Measurements from ENCODE around the gene EFEMP1. TPM values are rescaled to one million over a fixed set of nuclear protein-coding genes. Genes with fewer than 3 reads are reported as not detected.

Gene EFEMP1
- total and polyA plus RNA-seq, 8 donors, result 101 to 346 (median 151) TPM

DNA sequence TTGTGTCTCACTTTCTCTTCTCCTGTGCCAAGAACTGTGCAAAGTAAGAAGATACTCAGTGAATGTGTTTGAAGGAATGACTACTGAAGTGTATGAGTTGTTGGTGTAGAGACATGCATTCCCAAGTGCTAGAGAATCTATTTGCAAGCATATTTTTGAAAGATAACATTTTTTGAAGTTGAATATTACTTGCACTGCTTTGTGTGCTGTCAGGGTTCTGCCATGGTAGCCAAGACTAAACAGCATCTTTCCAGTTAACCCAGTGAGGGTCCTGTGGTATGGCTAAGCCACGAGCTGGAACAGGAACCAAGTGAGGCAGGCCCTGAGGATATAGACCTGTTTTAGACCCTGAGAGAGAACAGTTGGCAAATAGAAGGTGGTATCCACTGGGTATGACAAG is 35.2 kb upstream of the EFEMP1 start:
- H3K27me3 ChIP-seq, result no peaks in the 10 kb centered on the region
- no peak overlapping the region for H3K4me3 ChIP-seq
- H3K4me1 ChIP-seq, result no peaks in the 10 kb centered on the region
- no peak for ATAC-seq
- no peaks in the 10 kb centered on the region for H3K36me3 ChIP-seq
- intact Hi-C loops (cut with DNase I), result no loop called here
- no peak for DNase-seq
- H3K27ac ChIP-seq, result peak overlapping the region; percentile 53 to 67
- H3K9me3 ChIP-seq, result no peaks in the 10 kb centered on the region
- TF ChIP-seq, protein P1, sequence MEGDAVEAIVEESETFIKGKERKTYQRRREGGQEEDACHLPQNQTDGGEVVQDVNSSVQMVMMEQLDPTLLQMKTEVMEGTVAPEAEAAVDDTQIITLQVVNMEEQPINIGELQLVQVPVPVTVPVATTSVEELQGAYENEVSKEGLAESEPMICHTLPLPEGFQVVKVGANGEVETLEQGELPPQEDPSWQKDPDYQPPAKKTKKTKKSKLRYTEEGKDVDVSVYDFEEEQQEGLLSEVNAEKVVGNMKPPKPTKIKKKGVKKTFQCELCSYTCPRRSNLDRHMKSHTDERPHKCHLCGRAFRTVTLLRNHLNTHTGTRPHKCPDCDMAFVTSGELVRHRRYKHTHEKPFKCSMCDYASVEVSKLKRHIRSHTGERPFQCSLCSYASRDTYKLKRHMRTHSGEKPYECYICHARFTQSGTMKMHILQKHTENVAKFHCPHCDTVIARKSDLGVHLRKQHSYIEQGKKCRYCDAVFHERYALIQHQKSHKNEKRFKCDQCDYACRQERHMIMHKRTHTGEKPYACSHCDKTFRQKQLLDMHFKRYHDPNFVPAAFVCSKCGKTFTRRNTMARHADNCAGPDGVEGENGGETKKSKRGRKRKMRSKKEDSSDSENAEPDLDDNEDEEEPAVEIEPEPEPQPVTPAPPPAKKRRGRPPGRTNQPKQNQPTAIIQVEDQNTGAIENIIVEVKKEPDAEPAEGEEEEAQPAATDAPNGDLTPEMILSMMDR (IDR thresholded peaks at IDR 0.05), result no peak

DNA sequence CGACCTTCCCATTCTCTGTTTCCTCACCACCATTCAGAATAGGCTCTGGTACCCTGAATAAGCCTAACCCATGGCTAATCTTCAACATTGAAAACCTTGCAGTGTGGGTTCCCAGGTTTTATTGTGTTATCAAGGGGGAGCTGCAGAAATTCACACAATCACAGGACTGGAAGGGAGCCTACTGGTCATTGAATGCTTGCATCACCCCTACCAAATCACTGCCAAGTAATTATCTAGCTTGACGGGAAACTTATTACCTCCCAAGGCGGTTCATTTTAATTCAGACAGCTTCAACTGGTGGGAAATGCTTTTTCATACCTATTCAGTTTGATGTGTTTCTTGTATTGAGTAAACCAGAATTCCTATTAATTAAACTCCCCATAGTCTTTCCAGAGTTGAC is 33.6 kb upstream of the EFEMP1 start:
- H3K27ac ChIP-seq, result no peak overlapping the region

DNA sequence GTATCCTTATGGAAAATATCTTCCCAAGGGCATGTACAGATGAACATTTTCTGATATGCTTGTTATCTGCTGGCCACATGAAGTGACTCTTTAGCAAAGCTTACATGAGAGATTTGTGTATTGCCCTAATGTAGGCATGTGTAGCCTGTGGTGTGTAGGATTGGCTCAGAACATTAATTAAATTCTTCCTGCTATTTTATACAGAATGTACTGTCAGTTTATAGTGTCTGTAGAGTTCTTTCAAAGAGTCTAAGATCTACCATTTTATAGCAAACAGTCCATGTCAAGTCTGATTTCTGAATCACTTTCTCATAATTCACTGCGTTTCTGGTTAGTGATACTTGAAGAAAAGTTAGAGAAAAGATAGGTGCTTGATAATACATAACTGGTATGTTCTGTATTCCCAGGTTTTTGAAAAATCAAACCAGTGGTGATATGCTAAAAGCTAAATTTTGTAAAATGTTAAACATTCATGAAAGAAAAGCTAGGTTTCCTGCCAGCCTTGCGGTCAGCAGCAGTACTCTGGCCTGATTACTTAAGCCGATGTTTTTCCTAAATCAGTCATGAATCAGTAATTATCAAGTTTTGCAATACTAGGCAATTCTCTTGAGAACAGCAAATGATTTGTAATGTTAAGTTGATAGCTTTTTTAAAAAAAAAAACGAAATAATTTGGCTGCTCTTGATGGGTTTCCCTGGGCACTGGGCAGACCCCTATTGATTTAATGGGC is 30.9 kb upstream of the EFEMP1 start:
- TF ChIP-seq, protein P1 (IDR thresholded peaks at IDR 0.05), result no peak
- DNase-seq (no peak), ATAC-seq (peak; percentile 15)
- Histone ChIP-seq H3K27me3 (no peaks in the 10 kb centered on the region), H3K36me3 (no peaks in the 10 kb centered on the region), H3K27ac (peak overlapping the region; percentile 5 to 57), H3K4me1 (no peaks in the 10 kb centered on the region), H3K4me3 (no peak overlapping the region), H3K9me3 (no peaks in the 10 kb centered on the region)
- intact Hi-C loops (cut with DNase I), result no loop called here

More for the DNA sequence above, 33.6 kb upstream of the EFEMP1 start:
- Histone ChIP-seq H3K4me3 (no peak overlapping the region), H3K9me3 (no peaks in the 10 kb centered on the region), H3K36me3 (no peaks in the 10 kb centered on the region), H3K27me3 (no peaks in the 10 kb centered on the region), H3K4me1 (no peaks in the 10 kb centered on the region)
- ATAC-seq (no peak), DNase-seq (no peak)
- intact Hi-C loops (cut with DNase I), result no loop called here
- TF ChIP-seq, protein P1 (IDR thresholded peaks at IDR 0.05), result no peak

DNA sequence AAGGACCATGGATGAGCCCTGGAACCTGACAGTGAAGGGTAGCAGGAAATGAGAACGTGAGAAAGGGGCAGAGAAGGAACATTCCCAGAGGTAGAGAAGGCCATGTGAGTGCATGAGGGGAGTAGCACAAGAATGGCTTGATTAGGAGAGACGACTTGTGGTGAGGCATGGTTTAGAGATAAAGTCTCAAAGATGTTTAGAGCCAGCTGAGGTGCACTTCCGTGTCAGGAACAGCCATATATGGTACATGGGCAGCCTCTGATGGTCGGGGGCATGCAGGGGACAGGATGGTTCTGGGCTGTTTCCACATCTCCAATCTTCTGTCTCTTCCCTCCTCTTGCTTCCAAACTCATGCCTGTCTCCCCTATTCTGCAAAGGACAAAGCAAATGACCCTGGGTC is 28.8 kb upstream of the EFEMP1 start:
- H3K27ac ChIP-seq, result no peak overlapping the region
- DNase-seq, result no peak
- H3K4me3 ChIP-seq, result no peak overlapping the region
- H3K36me3 ChIP-seq, result no peaks in the 10 kb centered on the region
- intact Hi-C loops (cut with DNase I), result no loop called here
- no peaks in the 10 kb centered on the region for H3K9me3 ChIP-seq
- ATAC-seq, result no peak
- H3K27me3 ChIP-seq, result no peaks in the 10 kb centered on the region
- TF ChIP-seq, protein P1 (IDR thresholded peaks at IDR 0.05), result no peak
- H3K4me1 ChIP-seq, result no peaks in the 10 kb centered on the region

DNA sequence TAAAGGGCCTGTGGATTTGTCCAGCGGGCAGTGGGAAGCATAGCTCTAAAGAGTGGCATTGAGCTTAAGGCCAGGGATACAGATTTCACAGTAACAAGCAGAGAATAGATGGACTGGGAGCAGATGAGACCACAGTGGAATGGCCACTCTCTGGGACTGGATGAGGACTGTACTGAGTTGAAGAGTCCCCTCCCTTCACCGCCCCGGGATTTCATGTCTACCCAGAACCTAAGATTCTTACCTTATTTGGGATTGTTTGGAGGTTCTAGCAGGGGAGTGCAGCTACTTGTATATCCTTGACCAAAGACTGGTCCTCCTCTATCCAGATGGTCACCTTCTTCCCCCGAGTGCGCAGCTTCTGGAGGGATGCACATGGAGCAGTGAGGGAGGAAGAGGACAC is 28.0 kb upstream of the EFEMP1 start:
- Histone ChIP-seq H3K27me3 (no peaks in the 10 kb centered on the region), H3K4me1 (no peaks in the 10 kb centered on the region), H3K36me3 (no peaks in the 10 kb centered on the region), H3K27ac (no peak overlapping the region), H3K9me3 (no peaks in the 10 kb centered on the region), H3K4me3 (no peak overlapping the region)
- no peak for ATAC-seq
- DNase-seq, result no peak
- intact Hi-C loops (cut with DNase I), result no loop called here
- TF ChIP-seq, protein P1 (IDR thresholded peaks at IDR 0.05), result no peak

All from left lung (tissue), 10 donors.